Dedifferentiated amniotic fluid mesenchymal stem cell (primary cell): ENCODE data around the gene EXOC4.
"Not testable (repeated sequence)": the region's sequence is repeated elsewhere in the genome, so short reads cannot be mapped to it uniquely, and the experiment has no call there.

Experiments used
- DNase-seq: peaks from one replicate; pipeline ENCODE4 v3.0.0-alpha.2; 2016; ENCODE audit errors: extremely low spot score

EXOC4 gene

DNA sequence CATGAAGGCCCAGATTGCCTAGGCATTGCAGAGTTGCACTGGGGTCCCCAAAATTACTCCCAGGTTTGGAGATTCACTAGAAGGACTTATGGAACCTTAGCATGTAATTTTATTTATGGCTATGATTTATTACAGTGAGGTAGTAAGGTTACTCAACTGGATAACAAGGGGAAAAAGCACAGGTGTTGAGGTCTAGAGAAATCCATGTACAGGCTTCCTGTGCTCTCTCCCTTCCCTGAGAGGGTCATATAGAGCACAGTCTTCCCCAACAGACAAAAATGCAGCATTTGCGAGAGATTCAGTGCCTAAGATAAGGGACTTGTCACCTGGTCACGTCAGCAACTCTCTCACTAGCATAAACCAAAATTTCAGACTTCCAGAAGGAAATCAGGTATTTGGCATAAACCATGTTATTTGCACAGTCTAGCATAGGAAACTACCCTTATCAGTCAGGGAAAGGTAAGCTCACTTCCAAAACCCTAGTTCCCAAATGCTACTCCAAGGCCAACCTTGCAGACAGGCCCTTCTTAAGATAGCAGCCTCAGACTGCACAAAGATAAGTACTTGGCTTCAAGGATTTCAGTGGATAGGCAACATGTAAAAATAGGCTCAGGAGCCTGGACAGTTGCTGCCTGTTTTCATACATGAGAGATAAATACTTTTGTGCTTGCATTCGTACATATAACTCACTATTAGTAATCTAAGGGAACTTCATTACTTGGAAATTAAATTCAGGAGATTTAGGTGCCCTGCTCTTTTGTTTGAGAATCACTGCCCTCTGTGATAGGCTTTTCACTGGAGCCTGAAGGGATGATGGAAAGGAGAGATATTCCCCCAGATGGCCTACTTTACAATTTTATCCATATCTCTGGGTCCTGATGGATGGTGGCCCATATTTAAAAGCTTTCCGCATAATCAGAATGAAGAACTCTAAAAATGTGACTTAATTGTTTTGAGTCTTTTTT lies 495.8 kb downstream of the EXOC4 start:
- no peak for DNase-seq

DNA sequence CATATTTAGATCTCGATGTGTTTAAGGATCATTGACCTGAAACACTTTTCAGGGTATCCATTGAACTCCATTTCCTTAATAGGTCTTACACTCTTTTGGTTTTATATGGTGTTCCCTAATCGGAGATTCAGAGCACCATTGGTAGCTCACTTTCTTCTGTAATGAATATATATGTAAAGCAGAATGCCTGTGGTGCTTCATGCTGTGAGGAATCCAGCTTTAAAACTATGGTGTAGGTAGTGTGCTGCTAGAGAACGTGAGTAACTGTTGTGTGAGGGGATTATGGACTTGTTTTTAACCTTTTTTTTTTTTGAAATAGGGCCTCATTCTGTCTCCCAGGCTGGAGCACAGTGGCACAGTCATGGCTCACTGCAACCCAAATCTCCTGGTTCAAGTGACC lies 497.4 kb downstream of the EXOC4 start:
- DNase-seq, result no peak

DNA sequence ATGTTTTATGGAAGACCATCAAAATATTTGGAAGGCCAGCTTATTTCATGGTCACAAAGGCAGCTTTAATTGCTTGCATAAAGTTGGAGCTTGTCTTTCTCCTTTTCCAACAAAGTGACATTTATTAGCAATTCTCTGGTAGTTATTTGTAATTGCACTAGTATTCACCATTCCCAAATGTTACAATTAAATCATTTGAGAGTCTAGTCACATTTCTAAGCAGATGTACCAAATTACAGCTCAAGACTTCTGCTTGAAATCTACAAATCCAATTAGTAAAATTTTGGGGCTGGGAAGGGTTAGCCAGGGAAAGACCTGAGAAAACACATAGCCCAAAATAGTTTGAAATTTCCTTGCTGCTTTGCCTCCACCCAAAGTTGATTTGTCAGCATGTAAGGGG lies 498.2 kb downstream of the EXOC4 start:
- no peak for DNase-seq

DNA sequence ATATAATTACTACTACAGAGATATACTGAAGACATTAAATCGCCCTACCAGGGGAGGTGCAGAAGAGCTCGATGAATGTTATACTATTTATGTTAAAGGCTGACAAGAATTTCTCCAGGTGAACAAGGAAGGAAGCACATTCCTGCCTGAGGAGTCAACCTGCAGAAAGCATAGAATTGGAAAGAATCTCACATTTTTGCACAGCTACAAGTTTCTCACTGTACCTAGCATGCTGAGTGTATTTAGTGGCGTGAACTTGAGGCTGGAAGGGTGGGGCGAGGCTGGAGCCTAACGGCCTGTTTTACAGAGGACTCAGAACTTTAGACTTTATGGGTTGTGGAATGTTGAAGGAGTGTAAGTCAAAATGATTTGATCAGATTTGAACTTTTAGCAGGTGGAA lies 500.6 kb downstream of the EXOC4 start:
- no peak for DNase-seq

DNA sequence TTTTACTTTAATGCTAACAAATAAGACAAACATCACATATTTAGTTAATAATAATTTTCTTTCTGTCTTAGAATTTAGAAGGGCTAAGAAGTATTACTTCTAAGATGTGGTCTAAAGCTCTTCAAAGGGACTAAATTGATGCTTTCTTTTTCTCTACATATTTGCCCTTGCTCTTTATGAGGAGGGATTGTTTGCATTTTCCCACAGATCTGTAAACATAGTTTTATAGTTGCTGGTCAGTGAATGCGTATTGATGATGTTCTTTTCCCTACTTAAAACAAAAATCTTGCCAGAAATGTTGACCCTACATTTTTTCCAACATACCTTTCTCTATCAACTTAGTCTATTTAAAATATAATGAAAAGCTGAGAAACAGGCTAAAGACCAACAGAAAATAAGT lies 501.8 kb downstream of the EXOC4 start:
- no peak for DNase-seq

DNA sequence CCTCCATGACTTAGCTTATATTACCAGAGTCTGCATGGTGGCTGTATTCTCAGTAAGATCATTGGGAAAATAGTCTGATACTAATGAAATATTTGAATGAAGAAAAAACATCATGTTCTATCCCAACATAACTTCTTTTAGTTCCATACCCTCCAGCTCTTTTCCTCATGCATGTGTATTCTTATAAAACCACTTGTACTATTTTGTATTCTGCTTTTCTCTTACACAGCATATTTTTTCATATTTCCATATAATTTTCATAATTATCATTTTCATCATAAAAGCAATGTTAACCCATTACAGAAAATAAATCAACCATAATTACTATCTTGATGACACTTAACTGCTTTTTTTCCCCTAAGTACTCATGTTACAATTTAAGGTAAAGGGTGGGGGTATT lies 503.0 kb downstream of the EXOC4 start:
- DNase-seq, result no peak

- no peak for DNase-seq
Measured at GRCh38 chr7:133761443-133761842, 508.6 kb downstream of the EXOC4 start.

GRCh38 chr7:133763076-133763640 lies 510.3 kb downstream of the EXOC4 start:
- DNase-seq, result no peak

- DNase-seq, result no peak
Measured at GRCh38 chr7:133769668-133770067, 516.8 kb downstream of the EXOC4 start.

DNA sequence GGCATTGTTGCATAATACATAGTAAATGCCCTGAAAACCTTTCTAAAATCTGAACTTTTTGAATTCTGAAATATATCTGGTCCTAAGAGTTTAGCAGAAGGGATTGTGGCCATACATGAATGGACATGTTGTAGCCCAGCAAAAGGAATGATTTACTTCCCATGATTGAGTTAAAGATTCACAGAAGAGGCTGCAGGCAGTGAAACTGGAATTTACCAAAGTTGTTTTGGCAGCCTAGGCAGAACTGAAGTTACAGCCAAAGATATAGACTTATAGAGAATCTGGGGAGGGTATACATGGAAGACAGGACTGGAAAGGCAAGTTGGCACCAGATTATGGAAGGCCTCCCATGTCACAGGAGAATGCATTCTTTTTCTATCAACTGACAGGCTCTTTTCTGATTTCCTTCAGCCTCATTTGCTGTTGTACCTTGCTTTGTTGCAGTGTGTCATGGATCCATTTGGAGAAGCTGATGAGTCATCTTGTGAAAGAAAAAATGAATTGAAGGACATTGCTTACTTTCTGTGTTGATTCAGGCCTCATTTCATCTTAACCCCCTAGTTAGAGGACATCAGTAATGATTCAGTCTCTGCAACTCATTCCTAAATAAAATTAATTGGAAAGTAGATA lies 518.1 kb downstream of the EXOC4 start:
- no peak for DNase-seq

DNA sequence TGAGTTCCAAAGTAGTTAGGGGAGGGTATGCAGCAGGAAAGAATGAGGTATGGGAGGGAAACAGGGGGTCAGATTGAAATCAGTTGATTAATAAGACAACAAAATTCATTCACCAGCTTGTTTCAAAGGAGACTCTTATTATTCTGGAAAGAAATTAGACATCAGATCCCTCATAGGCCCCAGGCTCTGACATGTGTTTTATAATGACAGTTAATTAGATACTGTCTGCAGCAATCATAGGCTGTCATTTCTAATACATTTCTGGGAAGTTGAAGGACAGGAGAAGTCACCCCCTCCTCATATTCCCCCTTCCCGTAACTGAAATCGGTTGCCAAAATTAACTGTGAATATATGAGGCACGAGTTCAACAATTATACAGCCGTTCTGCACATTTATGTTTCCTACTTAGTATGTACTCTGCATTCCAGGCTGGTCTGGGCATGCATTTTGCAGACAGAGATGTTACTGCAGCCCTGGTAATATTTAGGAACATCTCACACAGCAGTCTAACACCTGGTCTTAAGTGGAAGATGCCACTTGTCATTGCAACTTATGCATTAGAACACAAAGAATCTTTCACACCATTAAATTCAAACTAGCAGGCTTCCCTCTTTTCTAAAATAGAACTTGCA lies 519.0 kb downstream of the EXOC4 start:
- no peak for DNase-seq

GRCh38 chr7:133773601-133774000 lies 520.7 kb downstream of the EXOC4 start:
- no peak for DNase-seq

GRCh38 chr7:133775201-133775600 lies 522.3 kb downstream of the EXOC4 start:
- DNase-seq, result no peak

- no peak for DNase-seq
Measured at GRCh38 chr7:133776266-133776665, 523.4 kb downstream of the EXOC4 start.

DNA sequence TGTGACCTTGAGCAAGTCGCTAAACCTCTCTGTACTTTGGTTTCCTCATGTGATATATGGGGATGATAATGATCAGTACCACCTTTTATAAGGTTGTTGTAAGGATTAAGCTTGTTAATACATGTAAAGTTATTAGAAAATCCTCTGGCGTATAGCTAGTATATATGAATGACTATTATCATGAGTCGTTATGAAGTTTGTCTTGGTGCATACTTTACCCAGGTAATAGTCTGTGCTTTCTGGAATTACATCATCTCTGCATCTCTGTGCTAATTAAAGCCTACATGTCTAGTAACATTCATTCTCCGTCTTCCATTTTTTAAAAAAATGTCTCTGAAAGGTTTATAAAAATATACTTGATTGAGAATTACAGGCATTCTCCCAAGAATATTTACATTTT lies 524.8 kb downstream of the EXOC4 start:
- no peak for DNase-seq

DNA sequence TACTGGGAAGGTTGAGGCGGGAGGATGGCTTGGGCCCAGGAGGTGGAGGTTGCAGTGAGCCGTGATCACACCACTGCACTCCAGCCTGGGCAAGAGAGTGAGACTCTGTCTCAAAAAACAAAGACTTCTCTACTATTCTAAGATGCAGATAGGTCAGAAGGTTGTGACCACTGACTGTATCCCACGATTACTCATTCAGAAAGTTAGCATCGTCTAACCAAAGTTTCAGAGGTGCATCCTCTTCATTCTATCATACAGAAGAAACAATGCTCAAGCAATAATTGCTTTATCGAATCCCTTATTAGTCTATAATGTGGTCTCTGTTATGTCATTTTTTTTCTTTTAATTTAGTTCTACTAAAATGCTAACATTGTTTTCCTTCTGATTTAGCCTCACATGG lies 525.6 kb downstream of the EXOC4 start:
- DNase-seq, result no peak

DNA sequence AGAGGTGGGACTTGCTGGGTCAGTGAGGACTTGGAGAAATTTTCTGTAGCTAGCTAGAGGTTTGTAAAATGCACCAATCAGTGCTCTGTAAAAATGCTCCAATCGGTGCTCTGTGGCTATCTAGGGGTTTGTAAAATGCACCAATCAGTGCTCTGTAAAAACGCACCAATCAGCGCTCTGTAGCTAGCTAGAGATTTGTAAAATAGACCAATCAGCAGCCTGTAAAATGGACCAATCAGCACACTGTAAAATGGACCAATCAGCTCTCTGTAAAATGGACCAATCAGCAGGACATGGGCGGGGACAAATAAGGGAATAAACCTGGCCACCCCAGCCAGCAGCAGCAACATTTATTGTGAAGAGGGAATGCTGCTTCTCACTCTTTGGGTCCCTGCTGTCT lies 526.7 kb downstream of the EXOC4 start:
- not testable (repeated sequence) for DNase-seq

DNA sequence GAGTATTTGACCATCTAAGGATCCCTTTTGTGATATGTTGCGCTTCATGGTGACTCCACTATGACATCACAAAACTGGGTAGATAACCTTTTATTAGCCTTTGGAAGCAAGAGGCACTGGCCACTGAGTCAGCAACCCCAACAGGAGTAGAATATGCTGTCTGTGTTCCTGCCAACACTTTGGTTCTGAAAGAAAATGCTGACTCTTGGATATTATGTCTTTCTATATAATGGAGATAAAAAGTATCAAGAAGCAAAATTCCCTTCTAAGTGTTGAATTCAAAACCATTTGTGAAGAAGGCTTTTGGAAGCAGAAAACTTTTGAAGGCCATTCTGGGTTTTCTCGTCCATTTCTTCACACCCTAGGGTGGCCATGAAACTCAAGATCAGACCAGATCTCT lies 528.0 kb downstream of the EXOC4 start:
- no peak for DNase-seq

- DNase-seq, result no peak
Measured at GRCh38 chr7:133781486-133782090, 528.7 kb downstream of the EXOC4 start.

DNA sequence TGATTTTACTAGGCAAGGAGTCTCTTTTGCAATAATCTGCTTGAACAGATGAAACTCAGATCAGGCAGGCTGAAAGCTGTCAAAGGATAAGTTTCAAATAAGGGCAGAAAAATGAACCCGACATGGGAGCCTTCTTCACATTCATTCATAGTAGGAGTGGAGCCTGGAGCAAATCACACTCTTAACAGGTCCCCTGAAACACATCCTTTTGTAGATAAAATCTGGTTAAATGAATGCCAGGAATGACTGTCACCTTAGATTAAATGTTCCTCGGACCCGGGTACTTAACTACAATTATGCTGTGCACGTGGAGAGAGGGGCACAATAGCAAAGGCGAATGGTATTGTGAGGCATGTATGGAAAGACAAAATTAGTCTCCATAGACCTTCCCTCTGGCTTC lies 529.6 kb downstream of the EXOC4 start:
- DNase-seq, result no peak

GRCh38 chr7:133783276-133783675 lies 530.4 kb downstream of the EXOC4 start:
- DNase-seq, result no peak

GRCh38 chr7:133784486-133785001 lies 531.7 kb downstream of the EXOC4 start:
- no peak for DNase-seq
